Middle frontal gyrus (tissue), 1 donor: ENCODE measurements around the gene C9orf43.
"Not testable (repeated sequence)": the region's sequence is repeated elsewhere in the genome, so short reads cannot be mapped to it uniquely, and the experiment has no call there.

ENCODE experiments used
- DNase-seq: peaks from one replicate; pipeline ENCODE4 v3.0.0-alpha.2; 2015; ENCODE audit warnings: low spot score; ENCODE audit errors: extremely low spot score

C9orf43 gene, protein sequence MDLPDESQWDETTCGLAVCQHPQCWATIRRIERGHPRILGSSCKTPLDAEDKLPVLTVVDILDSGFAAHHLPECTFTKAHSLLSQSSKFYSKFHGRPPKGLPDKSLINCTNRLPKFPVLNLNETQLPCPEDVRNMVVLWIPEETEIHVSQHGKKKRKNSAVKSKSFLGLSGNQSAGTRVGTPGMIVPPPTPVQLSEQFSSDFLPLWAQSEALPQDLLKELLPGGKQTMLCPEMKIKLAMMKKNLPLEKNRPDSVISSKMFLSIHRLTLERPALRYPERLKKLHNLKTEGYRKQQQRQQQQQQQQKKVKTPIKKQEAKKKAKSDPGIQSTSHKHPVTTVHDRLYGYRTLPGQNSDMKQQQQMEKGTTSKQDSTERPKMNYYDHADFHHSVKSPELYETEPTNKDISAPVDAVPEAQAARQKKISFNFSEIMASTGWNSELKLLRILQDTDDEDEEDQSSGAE

DNA sequence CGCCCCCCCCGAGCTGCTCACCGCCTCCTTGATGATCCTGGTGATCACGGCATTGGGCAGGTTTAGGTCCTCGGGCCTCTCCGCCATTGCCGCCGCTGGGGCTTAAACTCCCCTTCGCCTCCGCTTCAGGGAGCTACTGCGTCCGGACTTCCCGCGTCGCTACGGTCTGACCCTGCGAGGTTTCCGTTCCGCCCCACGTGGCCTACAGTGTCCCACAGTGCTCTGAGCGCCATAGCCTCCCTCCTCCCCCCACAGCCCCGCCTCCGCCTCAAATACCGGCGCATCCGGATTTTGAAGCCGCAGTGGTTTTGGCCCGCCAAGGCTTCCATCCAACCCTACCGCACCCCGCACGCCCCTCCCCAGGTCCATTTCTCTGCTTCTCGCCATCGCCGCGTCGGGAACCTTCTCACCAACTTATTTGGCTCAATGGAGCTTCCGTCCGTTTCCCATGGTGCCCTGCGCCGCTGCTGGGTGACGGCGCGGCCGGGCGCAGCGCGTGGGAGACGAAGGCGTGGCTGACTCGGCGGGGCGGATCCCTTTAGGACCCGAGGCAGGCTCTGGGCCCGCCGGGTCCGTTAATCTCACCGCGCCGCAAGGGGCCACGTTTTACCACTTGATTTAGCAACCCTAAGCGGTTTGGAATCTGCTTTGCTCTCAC is at the start of gene C9orf43, which contains the start of gene POLE3:
TSS of gene C9orf43 (plus strand) at position 541 of the 658 bp plus-strand sequence. CDS start 2,747 bp downstream, outside the sequence.
TSS of gene POLE3 (minus strand) at position 469 of the 658 bp plus-strand sequence. CDS start at position 87, 382 bp downstream.
- DNase-seq: peak; percentile 88

DNA sequence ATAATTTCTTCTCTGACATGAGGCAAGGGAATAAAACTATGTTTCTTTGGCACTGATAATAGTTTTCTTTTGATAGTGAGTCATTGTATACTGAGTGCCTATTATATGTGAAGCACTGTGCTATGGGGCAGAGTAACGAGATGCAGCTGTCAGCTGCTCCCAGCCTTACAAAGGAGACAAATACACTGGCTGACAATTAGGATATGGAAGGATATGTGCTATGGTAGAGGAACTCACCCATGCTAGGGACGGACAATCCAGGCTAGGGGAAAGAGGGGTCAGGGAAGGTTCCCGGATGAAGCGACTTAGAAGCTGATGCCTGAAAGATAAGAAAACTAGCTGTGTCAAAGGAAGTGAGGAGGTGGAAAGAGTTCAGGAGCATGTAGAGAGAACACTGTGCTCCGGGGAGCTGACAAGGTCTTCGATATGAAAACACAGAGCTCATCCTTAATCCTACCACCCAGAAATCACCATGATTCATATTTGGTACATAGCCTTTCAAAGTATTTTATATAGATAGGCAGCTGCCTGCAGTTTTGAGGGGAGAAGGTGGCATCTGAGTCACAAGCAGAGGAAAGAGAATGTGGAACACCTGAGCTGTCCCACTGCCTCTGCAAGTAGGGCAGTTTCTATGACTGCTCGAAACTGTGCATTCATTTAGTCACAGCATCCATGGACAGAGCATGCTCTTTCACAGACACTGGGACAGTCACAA is 49.1 kb upstream of the C9orf43 start:
- DNase-seq: no peak

DNA sequence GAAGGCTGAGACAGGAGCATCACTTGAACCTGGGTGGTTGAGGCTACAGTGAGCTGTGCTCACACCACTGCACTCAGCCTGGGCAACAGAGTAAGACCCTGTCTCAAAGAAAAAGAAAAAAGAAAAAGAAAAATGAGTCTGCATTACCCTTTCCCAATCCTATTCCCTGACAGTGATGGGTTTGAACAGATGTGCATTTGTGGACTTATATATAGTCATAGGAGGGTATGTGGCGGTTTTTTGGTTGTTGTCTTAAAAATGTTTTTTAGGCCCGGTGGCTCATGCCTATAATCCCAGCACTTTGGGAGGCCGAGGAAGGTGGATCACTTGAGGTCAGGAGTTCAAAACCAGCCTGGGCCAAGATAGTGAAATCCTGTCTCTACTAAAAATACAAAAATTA is 47.2 kb upstream of the C9orf43 start:
- DNase-seq: no peak

DNA sequence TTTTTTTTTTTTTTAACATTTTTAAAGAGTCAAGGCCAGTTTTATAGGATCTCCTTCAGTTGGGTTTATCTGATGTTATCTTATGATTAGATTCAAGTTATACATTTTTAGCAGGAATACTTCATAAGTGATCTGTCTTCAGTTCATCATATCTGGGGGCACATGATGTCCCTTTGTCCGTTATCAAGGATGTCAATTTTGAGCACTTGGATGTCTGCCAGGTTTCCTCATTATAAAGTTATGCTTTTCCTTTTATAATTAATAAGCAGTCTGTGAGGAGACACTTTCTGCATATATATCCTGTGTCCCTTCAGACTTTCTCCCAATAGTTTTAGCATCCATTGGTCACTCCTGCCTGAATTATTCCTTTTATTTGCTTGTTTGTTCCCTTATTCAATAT is 45.6 kb upstream of the C9orf43 start:
- DNase-seq: no peak

DNA sequence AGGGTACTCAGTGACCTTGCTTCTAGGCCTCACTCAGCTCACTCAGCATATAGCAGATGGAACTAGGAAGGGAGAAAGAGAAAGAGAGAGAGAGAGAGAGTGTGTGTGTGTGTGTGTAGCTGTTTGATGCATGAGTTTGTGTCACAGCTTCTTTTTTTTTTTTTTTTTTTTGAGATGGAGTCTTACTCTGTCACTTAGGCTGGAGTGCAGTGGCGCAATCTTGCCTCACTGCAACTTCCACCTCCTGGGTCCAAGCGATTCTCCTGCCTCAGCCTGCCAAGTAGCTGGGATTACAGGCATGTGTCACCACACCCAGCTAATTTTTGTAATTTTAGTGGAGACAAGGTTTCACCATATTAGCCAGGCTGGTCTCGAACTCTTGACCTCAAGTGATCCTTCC is 44.9 kb upstream of the C9orf43 start:
- not testable (repeated sequence) for DNase-seq

DNA sequence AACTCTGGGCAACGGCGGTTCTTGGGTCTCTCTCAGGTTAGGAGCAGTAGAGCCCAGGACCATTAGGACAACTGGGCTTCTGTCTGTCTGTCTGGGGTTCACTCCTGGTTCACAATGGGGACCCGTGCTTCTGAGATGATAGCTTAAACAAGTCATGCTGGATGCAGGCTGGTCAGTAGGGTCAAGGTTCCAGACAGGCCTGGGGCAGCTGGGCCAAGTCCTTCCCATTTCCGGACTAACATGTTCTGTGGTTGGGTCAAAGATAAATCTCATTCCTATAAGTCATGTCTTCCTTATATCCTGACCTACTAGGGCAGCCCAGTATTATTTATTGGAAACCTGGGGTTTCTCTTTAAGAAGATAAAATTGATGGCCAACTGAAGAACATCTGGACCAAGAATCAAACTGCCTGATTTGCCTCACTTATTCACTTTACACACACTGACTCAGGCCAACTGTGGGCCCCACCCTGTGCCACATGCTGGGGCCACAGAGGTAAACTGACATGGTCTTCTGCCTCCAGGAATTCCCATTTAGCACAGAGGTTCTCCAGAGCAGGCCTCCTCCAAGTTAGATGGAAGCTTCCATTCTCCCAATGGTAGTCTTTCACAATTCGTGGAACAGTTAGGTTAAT is 42.1 kb upstream of the C9orf43 start:
- no peak for DNase-seq

DNA sequence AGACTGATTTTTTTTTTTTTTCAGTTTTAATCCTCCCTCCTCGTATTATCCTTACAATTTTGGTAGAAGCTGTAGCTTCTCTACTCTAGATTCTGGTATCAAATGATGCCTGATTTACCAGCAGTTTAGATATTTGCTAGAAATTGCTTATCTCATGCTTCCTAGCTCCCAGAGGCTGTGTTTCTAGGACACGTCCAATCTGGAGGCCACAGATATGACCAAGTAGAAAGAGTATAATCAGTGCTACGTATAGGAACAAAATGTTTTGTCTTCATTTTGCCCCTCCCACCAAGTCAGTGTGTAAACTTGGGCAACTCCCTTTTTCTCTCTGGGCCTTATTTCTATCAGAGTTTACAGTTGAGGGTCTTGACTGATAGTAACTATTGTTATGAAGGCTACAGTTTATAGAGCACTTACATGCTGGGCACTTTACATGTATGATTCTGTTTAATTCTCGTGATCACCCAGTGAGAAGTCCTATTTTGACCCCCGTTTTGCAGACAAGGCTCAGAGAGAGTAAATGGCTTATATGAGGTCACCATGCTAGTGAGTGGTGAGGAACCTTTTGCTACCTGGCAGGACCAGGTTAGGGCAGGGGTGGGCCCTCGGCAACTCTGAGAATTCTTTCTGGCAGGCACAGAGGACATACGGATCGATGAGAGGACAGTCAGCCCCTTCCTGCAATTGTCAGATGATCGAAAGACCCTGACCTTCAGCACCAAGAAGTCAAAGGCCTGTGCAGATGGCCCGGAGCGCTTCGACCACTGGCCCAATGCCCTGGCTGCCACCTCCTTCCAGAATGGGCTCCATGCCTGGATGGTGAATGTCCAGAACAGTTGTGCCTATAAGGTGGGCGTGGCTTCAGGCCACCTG is 41.3 kb upstream of the C9orf43 start:
- DNase-seq: no peak

DNA sequence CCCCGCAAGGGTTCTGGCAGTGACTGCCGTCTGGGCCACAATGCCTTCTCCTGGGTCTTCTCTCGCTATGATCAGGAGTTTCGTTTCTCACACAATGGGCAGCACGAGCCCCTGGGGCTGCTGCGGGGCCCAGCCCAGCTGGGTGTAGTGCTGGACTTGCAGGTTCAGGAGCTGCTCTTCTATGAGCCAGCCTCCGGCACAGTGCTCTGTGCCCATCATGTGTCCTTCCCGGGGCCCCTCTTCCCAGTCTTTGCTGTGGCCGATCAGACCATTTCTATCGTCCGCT is 40.7 kb upstream of the C9orf43 start:
- DNase-seq: no peak

DNA sequence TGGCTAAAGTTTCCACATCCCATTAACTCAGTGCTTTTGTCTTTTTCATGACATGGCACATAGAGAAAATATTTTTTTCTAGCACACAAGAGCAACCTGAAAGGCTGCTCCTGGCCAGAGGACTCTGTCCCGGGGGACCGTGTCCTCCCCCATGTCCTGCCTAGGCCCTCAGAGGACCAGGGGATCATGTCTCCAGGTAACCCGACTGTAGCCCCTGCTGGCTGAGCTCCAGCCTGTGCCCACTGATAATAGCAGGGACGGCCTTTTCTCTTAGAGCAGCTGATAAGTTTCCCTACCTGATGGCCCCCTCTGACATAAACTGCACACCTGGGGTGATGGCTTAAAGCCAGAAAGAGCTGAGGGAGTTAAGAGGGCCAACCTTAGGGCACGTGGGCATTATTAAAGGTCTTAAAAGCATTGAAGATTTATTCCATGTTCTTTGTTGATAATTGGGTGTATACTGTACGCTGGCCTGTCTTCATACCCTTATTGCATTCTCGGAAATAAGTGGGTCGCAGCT is 39.7 kb upstream of the C9orf43 start:
- no peak for DNase-seq

DNA sequence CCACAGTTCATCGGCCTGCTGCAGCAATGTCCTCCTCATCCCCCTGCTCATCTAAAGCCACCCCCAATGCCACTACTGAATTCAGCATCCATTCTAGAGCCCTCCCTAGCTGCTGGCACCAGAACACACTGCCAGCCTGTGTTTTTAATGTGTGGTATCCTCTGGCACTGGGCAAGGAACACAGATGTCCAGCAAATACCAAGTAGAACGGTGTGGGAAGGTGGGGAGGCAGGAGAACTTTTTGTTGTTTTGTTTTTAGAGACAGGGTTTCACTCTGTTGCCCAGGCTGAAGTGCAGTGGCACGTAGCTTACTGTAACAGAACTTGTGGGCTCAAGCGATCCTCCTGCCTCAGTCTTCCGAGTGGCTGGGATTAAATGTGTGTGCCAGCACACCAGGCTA is 38.5 kb upstream of the C9orf43 start:
- DNase-seq: no peak

DNA sequence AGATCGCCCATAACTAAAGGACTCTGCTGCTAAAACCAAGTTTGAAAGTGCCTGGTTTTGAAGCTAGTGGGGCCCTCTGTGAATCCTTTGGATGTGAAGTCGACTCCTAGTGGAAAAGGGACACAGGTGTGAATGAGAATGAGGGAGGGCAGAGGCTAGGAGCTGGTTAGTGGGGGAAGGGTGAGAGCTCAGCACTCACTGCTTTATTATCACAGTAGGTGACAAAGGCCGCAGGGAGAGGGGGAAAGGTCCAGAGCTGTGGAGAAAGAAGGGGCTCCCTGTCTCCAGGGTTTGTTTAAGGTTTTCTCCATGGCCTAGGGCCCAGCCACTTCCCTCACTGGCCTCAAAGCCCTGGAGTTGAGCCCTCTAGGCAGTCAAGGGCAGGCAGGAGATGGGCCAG is 37.3 kb upstream of the C9orf43 start:
- DNase-seq: no peak

DNA sequence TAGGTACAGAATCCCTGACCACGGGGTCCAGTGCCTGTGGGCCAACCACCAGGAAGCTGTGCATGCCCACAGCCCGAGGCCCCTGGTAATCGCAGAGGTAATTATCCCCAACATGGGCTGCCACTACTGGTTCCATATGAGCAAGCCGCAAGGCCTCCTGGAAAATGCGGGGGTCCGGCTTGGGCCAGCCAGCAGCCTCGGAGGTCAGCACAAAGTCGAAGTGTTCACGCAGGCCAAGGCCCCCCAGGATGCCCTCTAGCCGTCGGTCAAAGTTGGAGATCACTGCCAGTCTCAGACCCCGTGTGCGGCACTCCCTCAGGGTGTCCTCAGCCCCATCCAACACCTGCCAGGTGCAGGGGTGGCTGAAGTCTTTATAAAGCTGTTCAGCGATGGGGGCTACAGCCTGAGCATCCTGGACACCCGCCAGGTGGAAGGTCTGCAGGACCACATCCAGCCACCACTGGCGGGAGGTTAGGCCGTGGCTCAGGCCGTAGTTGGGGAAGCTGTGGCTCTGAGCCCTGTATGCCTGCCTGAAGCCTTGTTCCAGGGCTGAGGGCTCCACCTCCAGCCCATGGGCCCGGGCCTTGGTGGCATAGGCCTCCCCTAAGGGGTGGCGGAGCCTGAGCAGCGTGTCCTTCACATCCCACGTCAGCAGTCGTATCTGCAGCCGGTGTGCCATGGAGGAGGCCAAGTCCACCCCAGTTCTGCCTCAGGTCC is 36.7 kb upstream of the C9orf43 start:
- no peak for DNase-seq

DNA sequence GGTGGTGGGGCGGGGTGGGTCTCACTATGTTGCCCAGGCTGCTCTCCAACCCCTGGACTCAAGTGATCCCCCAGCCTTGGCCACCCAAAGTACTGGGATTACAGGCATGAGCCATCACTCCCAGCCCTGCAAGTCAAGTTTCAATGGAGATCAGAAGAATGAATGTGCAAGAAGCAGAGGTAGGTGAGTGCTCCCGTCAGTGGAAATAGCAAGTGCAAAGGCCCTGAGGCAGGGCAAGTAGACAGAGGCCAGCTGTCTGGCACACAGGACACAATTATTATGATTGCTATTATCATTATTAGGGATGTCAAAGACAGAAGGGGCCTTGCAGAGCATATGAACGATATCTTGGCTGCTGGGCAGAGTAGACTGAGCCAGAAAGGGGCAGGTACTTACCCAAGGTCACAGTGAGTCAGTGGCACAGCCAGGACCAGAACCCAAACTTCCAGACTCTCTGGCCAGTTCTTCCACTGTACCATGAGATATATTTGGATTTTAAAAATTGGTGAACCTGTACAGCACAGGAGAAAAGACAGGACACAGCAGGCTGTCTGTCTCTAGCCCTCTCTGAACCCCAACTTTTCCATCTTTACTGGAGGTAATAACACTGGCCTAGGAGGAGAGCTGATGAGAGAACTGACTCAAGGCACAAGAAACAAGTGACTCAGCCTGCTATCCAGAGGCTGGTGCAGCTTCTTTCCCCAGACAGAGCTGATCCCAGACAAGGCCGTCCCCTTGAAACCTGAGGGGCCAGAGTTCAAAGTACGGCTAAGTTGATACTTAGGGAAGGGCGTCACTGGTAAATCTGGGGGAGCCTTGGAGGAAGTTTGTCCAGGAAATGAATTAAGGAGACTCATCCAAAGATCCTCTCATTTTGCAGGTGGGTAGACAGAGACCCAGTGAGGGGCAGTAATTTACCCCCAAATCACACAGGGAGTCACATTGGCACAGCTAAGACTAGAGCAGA is 35.2 kb upstream of the C9orf43 start:
- DNase-seq: no peak

DNA sequence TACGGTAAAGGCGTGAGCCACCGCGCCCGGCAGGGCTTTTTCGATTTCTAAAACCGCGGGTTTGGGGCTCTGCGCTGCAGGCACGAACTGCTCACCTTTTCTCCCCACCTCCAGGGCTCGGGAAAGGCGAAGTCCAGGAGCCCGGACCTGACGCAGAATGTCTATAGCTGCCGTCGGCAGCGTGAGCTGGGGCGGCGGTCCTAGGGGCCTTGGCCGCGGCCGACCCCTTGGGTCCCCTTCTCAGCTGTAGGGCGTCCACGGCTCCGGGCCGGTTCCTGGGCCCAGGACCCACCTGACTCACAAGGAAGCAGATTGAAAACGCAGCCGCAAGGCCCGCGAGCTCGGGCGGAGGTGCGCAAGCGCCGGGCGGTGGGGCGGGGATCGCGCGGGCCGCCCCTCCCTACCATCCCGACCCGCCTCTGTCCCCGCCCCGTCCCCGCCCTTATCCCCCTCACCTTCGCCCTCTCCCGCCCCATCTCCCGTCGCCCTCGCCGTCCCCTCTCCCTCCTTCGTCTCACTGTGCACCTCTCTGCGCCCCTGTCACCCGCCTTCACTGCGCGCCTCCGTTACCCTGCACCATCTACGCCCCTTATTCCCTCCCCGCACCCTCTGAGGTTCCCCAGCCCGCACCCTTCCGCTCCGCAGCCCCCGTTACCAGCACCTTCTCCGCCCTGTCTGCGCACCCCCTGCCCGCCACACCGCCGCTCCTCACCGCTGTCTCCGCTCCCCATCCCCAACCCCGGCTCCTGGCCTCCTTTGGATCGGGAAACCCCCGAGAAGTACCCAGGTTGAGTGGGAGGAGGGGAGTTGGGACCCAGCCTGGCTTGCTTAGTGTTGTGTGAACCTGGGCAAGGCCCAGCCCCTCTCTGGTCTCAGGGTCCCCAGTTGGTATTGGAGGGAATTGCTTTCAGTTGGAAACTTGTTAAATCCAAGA is 33.6 kb upstream of the C9orf43 start, which contains the start of gene HDHD3:
TSS of gene HDHD3 (minus strand) at position 353 of the 934 bp plus-strand sequence. CDS start 2,632 bp downstream, outside the sequence.
- peak; percentile 38 for DNase-seq

DNA sequence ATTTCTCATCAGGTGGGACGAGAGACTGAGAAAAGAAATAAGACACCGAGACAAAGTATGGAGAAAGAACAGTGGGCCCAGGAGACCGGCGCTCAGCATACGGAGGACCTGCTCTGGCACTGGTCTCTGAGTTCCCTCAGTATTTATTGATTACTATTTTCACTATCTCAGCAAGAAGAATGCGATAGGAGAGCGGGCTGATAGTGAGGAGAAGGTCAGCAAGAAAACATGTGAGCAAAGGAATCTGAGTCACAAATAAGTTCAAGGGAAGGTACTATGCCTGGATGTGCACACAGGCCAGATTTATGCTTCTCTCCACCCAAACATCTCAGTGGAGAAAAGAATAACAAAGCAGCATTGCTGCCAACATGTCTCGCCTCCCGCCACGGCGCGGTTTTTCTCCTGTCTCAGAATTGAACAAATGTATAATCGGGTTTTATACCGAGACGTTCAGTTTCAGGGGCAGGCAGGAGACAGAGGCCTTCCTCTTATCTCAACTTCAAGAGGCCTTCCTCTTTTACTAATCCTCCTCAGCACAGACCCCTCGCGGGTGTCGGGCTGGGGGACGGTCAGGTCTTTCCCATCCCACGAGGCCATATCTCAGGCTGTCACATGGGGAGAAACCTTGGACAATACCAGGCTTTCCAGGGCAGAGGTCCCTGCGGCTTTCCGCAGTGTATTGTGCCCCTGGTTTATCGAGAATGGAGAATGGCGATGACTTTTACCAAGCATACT is 31.3 kb upstream of the C9orf43 start:
- not testable (repeated sequence) for DNase-seq

DNA sequence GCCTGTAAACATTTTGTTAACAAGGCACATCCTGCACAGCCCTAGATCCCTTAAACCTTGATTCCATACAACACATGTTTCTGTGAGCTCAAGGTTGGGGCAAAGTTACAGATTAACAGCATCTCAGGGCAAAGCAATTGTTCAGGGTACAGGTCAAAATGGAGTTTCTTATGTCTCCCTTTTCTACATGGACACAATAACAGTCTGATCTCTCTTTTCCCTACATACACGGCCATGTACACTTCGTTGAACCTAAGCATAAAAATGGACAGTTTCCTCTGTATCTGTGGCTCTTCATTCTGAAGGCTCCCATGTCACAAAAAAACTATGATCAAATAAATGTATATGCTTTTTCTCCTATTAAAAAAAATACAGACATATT is 30.7 kb upstream of the C9orf43 start:
- DNase-seq: not testable (repeated sequence)
